ENCODE measurements around the gene KCTD14. TPM values are rescaled to one million over a fixed set of nuclear protein-coding genes. Genes with fewer than 3 reads are reported as not detected.

The KCTD14 gene
- total and polyA plus RNA-seq, 7 experiments from 2014 or later = 0.19 to 0.50 (median 0.28) TPM; not detected in 4

DNA sequence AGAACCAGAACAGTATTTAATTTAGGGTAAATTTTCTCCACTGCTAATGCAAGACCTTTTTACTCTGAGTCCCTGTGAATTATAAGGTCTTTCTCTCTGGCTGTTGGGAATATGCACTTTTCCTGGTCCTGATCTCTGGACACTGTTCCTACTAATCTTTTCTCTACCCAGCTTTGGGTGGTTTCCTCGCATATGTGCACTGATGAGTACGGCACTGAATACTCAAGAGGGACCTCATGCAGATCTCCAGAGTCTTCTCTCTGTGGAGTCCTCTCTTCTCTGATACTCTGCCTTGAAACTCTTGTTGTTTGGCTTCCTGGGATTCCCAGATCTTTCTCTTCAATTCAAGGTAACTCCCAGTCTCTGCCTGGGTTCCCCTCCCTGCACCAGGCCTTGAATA lies 14.0 kb downstream of the KCTD14 start:
- Mint-ChIP-seq H3K9me3 (no peaks in the 10 kb centered on the region), H3K27ac (no peak overlapping the region), H3K27me3 (peaks cover 0 to 11% (median 0%) of the 10 kb centered on the region in 5 donors), H3K4me3 (no peak overlapping the region), H3K4me1 (no peaks in the 10 kb centered on the region), H3K36me3 (no peaks in the 10 kb centered on the region)
- Histone ChIP-seq H3K27me3 (ENCODE audit: control insufficient read depth in 2 of 2, insufficient read depth in 2 of 2, low read length in 2 of 2) (no peaks in the 10 kb centered on the region), H3K36me3 (ENCODE audit: control insufficient read depth in 2 of 3, insufficient read depth in 3 of 3, low read length in 3 of 3) (no peaks in the 10 kb centered on the region), H3K4me3 (ENCODE audit: low read length) (no peak overlapping the region), H3K27ac (ENCODE audit: low read depth, low read length) (no peak overlapping the region), H3K4me1 (ENCODE audit: control insufficient read depth in 2 of 2, insufficient read depth in 2 of 2, low read length in 2 of 2) (no peaks in the 10 kb centered on the region), H3K9me3 (ENCODE audit: control insufficient read depth in 2 of 3, low read length in 3 of 3) (no peaks in the 10 kb centered on the region)
- POLR2A ChIA-PET = no interaction called here
- DNase-seq (no peak), ATAC-seq (no peak)
- CTCF ChIA-PET = no interaction called here
- intact Hi-C loops (cut with micrococcal nuclease) = no loop called here

- H3K4me1 Mint-ChIP-seq = peaks cover 0 to 6% (median 4%) of the 10 kb centered on the region in 7 donors
- no peak overlapping the region for H3K4me3 ChIP-seq (ENCODE audit: low read length)
- H3K27ac ChIP-seq (ENCODE audit: low read depth, low read length) = no peak overlapping the region
- no peaks in the 10 kb centered on the region for H3K36me3 ChIP-seq (ENCODE audit: control insufficient read depth in 2 of 3, insufficient read depth in 3 of 3, low read length in 3 of 3)
- no peak overlapping the region for H3K4me3 Mint-ChIP-seq
- CTCF ChIA-PET = no interaction called here
- no peaks in the 10 kb centered on the region for H3K27me3 ChIP-seq (ENCODE audit: control insufficient read depth in 2 of 2, insufficient read depth in 2 of 2, low read length in 2 of 2)
- H3K9me3 ChIP-seq (ENCODE audit: control insufficient read depth in 2 of 3, low read length in 3 of 3) = no peaks in the 10 kb centered on the region
- H3K4me1 ChIP-seq (ENCODE audit: control insufficient read depth in 2 of 2, insufficient read depth in 2 of 2, low read length in 2 of 2) = peaks cover 5 to 7% of the 10 kb centered on the region in 2 donors
- no peaks in the 10 kb centered on the region for H3K36me3 Mint-ChIP-seq
- DNase-seq (peak in 8 of 9 donors; percentile 15 to 60 (median 42)), ATAC-seq (peak; percentile 86)
- H3K27ac Mint-ChIP-seq = no peak overlapping the region
- H3K27me3 Mint-ChIP-seq = peaks cover 0 to 17% (median 0%) of the 10 kb centered on the region in 5 donors
- POLR2A ChIA-PET = interaction anchor here (0.6 kb wide), 1 partner anchor 193 kb away, joined by 6 read pairs; no protein-coding TSS in a partner anchor
- H3K9me3 Mint-ChIP-seq = peaks cover 0 to 1% (median 0%) of the 10 kb centered on the region in 11 donors
- intact Hi-C loops (cut with micrococcal nuclease) = loop anchor here (1.0 kb wide), 1 partner anchor 224 kb away; no protein-coding TSS in a partner anchor
Observed at GRCh38 chr11:78000193-78000592, 22.9 kb downstream of the KCTD14 start.

- Histone ChIP-seq H3K36me3 (ENCODE audit: control insufficient read depth in 2 of 3, insufficient read depth in 3 of 3, low read length in 3 of 3) (no peaks in the 10 kb centered on the region), H3K4me3 (ENCODE audit: low read length) (no peak overlapping the region), H3K27me3 (ENCODE audit: control insufficient read depth in 2 of 2, insufficient read depth in 2 of 2, low read length in 2 of 2) (no peaks in the 10 kb centered on the region), H3K9me3 (ENCODE audit: control insufficient read depth in 2 of 3, low read length in 3 of 3) (no peaks in the 10 kb centered on the region), H3K27ac (ENCODE audit: low read depth, low read length) (no peak overlapping the region), H3K4me1 (ENCODE audit: control insufficient read depth in 2 of 2, insufficient read depth in 2 of 2, low read length in 2 of 2) (peaks cover 7 to 10% of the 10 kb centered on the region in 2 donors)
- POLR2A ChIA-PET = no interaction called here
- CTCF ChIA-PET = no interaction called here
- Mint-ChIP-seq H3K36me3 (no peaks in the 10 kb centered on the region), H3K27ac (no peak overlapping the region), H3K27me3 (peaks cover 0 to 16% (median 0%) of the 10 kb centered on the region in 5 donors), H3K4me1 (peaks cover 0 to 10% (median 8%) of the 10 kb centered on the region in 7 donors), H3K9me3 (peaks cover 0 to 1% (median 0%) of the 10 kb centered on the region in 11 donors), H3K4me3 (no peak overlapping the region)
- ATAC-seq (no peak), DNase-seq (no peak)
- intact Hi-C loops (cut with micrococcal nuclease) = loop anchor here (1.0 to 10.0 kb wide), 3 partner anchors 223 to 955 kb away; partner anchors contain the start of gene PAK1 (in 1 of the 2)
Observed at GRCh38 chr11:77999446-78000030, 23.5 kb downstream of the KCTD14 start.

GRCh38 chr11:77994434-77995362 lies 28.4 kb downstream of the KCTD14 start, which contains the start of gene INTS4:
TSS of gene INTS4 (minus strand) at chr11:77994668. CDS start at chr11:77994643, 25 bp downstream.
- DNase-seq (peak; percentile 88 to 99 (median 99)), ATAC-seq (peak; percentile 98)
- Mint-ChIP-seq H3K27me3 (no peaks in the 10 kb centered on the region), H3K9me3 (no peaks in the 10 kb centered on the region), H3K36me3 (peaks cover 0 to 6% (median 0%) of the 10 kb centered on the region in 5 donors), H3K27ac (peak within 1 kb of the TSS; percentile 86 to 99 (median 97)), H3K4me1 (peaks cover 10 to 45% (median 28%) of the 10 kb centered on the region in 7 donors), H3K4me3 (peak within 1 kb of the TSS; percentile 87 to 96 (median 94))
- no peaks in the 10 kb centered on the region for H3K27me3 ChIP-seq (ENCODE audit: control insufficient read depth in 2 of 2, insufficient read depth in 2 of 2, low read length in 2 of 2)
- H3K36me3 ChIP-seq (ENCODE audit: control insufficient read depth in 2 of 3, insufficient read depth in 3 of 3, low read length in 3 of 3) = peaks cover 0 to 6% (median 0%) of the 10 kb centered on the region in 3 experiments
- H3K9me3 ChIP-seq (ENCODE audit: control insufficient read depth in 2 of 3, low read length in 3 of 3) = no peaks in the 10 kb centered on the region
- intact Hi-C loops (cut with micrococcal nuclease) = loop anchor here (1.0 to 10.0 kb wide), 12 partner anchors 52 to 1614 kb away; partner anchors contain the start of genes ALG8 (in 2 of the 2), CLNS1A (in 2 of the 2), GAB2 (in 2 of the 2) and KCTD21 (in 2 of the 2)
- ChIA-PET CTCF (interaction anchor here (0.5 to 1.4 kb wide), 6 partner anchors 51 to 570 kb away, joined by 3 to 6 read pairs (median 4); no protein-coding TSS in a partner anchor), POLR2A (interaction anchor here (0.5 to 1.9 kb wide), 18 partner anchors 45 to 583 kb away, joined by 3 to 26 read pairs (median 4); partner anchors contain the start of genes ALG8, CLNS1A, GAB2 and KCTD21)
- H3K4me1 ChIP-seq (ENCODE audit: control insufficient read depth in 2 of 2, insufficient read depth in 2 of 2, low read length in 2 of 2) = peaks cover 16 to 18% of the 10 kb centered on the region in 2 donors
- H3K4me3 ChIP-seq (ENCODE audit: low read length) = peak within 1 kb of the TSS; percentile 88
- peak within 1 kb of the TSS; percentile 84 for H3K27ac ChIP-seq (ENCODE audit: low read depth, low read length)

DNA sequence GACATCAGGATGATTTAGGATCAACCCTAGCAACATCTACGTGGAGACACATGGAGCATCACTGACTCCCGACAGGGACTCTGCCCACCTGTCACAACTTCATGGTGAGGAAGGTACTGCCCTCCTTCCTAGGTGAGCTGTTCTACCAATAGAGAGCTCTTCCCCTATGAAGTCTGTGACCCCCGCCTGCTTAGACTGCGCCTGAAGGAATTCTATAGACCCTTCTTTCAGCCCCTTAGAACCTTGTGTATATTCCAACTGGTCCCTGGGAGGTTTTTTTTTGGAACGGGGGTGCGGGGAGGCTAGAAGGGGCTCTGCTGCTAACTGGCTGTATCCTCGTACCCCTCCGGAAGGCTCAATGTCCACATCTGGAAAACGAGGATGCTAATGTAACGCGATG lies 29.2 kb downstream of the KCTD14 start:
- no peak for DNase-seq
- peak overlapping the region; percentile 84 for H3K27ac ChIP-seq (ENCODE audit: low read depth, low read length)
- intact Hi-C loops (cut with micrococcal nuclease) = loop anchor here (1.0 to 10.0 kb wide), 12 partner anchors 52 to 1613 kb away; partner anchors contain the start of genes ALG8 (in 2 of the 2), CLNS1A (in 2 of the 2), GAB2 (in 2 of the 2) and KCTD21 (in 2 of the 2)
- peak overlapping the region; percentile 87 to 96 (median 94) for H3K4me3 Mint-ChIP-seq
- no peaks in the 10 kb centered on the region for H3K9me3 Mint-ChIP-seq
- H3K27me3 Mint-ChIP-seq = no peaks in the 10 kb centered on the region
- H3K27me3 ChIP-seq (ENCODE audit: control insufficient read depth in 2 of 2, insufficient read depth in 2 of 2, low read length in 2 of 2) = no peaks in the 10 kb centered on the region
- H3K9me3 ChIP-seq (ENCODE audit: control insufficient read depth in 2 of 3, low read length in 3 of 3) = no peaks in the 10 kb centered on the region
- H3K4me1 ChIP-seq (ENCODE audit: control insufficient read depth in 2 of 2, insufficient read depth in 2 of 2, low read length in 2 of 2) = peaks cover 16 to 18% of the 10 kb centered on the region in 2 donors
- peaks cover 0 to 6% (median 0%) of the 10 kb centered on the region in 5 donors for H3K36me3 Mint-ChIP-seq
- ChIA-PET POLR2A (interaction anchor here (1.2 to 1.9 kb wide), 6 partner anchors 85 to 194 kb away, joined by 3 to 26 read pairs (median 10); partner anchors contain the start of genes ALG8, KCTD21, NDUFC2 and RSF1), CTCF (interaction anchor here (0.6 kb wide), 1 partner anchor 212 kb away, joined by 3 read pairs; no protein-coding TSS in a partner anchor)
- H3K36me3 ChIP-seq (ENCODE audit: control insufficient read depth in 2 of 3, insufficient read depth in 3 of 3, low read length in 3 of 3) = peaks cover 0 to 14% (median 0%) of the 10 kb centered on the region in 3 experiments
- H3K27ac Mint-ChIP-seq = peak overlapping the region; percentile 86 to 99 (median 97)
- H3K4me1 Mint-ChIP-seq = peaks cover 10 to 46% (median 28%) of the 10 kb centered on the region in 7 donors
- peak overlapping the region; percentile 88 for H3K4me3 ChIP-seq (ENCODE audit: low read length)
- no peak for ATAC-seq

DNA sequence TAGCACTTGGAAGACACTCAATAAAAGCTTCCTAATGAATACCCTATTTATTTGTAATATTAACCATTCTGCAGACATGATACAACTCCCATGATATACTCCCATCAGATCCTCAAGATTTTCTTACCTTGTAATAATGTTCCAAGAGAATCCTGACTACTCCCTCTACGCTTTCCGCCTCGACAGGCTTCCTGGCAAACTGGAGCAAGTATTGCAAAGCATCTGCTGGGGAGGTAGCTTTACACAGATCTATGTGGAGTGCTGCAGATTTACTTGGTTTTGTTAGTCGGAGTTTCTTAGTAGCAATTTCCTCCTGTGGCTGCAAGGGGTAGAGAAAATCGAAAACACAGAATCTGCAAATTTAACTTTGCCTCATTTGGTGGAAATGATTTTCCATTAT lies 32.1 kb downstream of the KCTD14 start:
- Histone ChIP-seq H3K27me3 (ENCODE audit: control insufficient read depth in 2 of 2, insufficient read depth in 2 of 2, low read length in 2 of 2) (no peaks in the 10 kb centered on the region), H3K4me1 (ENCODE audit: control insufficient read depth in 2 of 2, insufficient read depth in 2 of 2, low read length in 2 of 2) (peaks cover 16 to 18% of the 10 kb centered on the region in 2 donors), H3K4me3 (ENCODE audit: low read length) (no peak overlapping the region), H3K36me3 (ENCODE audit: control insufficient read depth in 2 of 3, insufficient read depth in 3 of 3, low read length in 3 of 3) (peaks cover 0 to 36% (median 10%) of the 10 kb centered on the region in 3 experiments), H3K9me3 (ENCODE audit: control insufficient read depth in 2 of 3, low read length in 3 of 3) (no peaks in the 10 kb centered on the region), H3K27ac (ENCODE audit: low read depth, low read length) (no peak overlapping the region)
- DNase-seq (no peak), ATAC-seq (no peak)
- peaks cover 14 to 58% (median 33%) of the 10 kb centered on the region in 7 donors for H3K4me1 Mint-ChIP-seq
- H3K27me3 Mint-ChIP-seq = no peaks in the 10 kb centered on the region
- intact Hi-C loops (cut with micrococcal nuclease) = loop anchor here (5.0 to 10.0 kb wide), 3 partner anchors 426 to 946 kb away; partner anchors contain the start of genes GAB2 (in 1 of the 2) and PAK1 (in 1 of the 2)
- POLR2A ChIA-PET = no interaction called here
- CTCF ChIA-PET = no interaction called here
- peaks cover 4 to 30% (median 23%) of the 10 kb centered on the region in 5 donors for H3K36me3 Mint-ChIP-seq
- H3K4me3 Mint-ChIP-seq = no peak overlapping the region
- peaks cover 0 to 7% (median 0%) of the 10 kb centered on the region in 11 donors for H3K9me3 Mint-ChIP-seq
- no peak overlapping the region for H3K27ac Mint-ChIP-seq
